GM10847 (cell line): ENCODE results near the gene PTPRK.

Source experiments
- POLR2A ChIP-seq: IDR thresholded peaks from 2 replicates; pipeline ENCODE4 v1.6.1; 2011; ENCODE audit not compliant: insufficient read length; ENCODE audit errors: extremely low read depth

Gene PTPRK

GRCh38 chr6:128290221-128290620 is 230.2 kb downstream of the PTPRK start:
- no peak for TF ChIP-seq POLR2A

- no peak for TF ChIP-seq POLR2A
Measured at GRCh38 chr6:128284128-128284527, 236.3 kb downstream of the PTPRK start.

- TF ChIP-seq POLR2A = no peak
Measured at GRCh38 chr6:128282961-128283360, 237.4 kb downstream of the PTPRK start.

- no peak for TF ChIP-seq POLR2A
Measured at GRCh38 chr6:128280960-128281359, 239.4 kb downstream of the PTPRK start.

- no peak for TF ChIP-seq POLR2A
Measured at GRCh38 chr6:128280066-128280465, 240.3 kb downstream of the PTPRK start.

- TF ChIP-seq POLR2A = no peak
Measured at GRCh38 chr6:128278836-128279235, 241.6 kb downstream of the PTPRK start.

GRCh38 chr6:128277379-128277778 is 243.0 kb downstream of the PTPRK start:
- TF ChIP-seq POLR2A = no peak

GRCh38 chr6:128276311-128276710 is 244.1 kb downstream of the PTPRK start:
- no peak for TF ChIP-seq POLR2A

GRCh38 chr6:128275681-128276080 is 244.7 kb downstream of the PTPRK start:
- TF ChIP-seq POLR2A = no peak

- no peak for TF ChIP-seq POLR2A
Measured at GRCh38 chr6:128275030-128275429, 245.4 kb downstream of the PTPRK start.

GRCh38 chr6:128271527-128271926 is 248.9 kb downstream of the PTPRK start:
- no peak for TF ChIP-seq POLR2A

- no peak for TF ChIP-seq POLR2A
Measured at GRCh38 chr6:128271011-128271410, 249.4 kb downstream of the PTPRK start.

GRCh38 chr6:128266946-128267345 is 253.5 kb downstream of the PTPRK start:
- no peak for TF ChIP-seq POLR2A

- TF ChIP-seq POLR2A = no peak
Measured at GRCh38 chr6:128265706-128266105, 254.7 kb downstream of the PTPRK start.

GRCh38 chr6:128259730-128260685 is 260.4 kb downstream of the PTPRK start:
- TF ChIP-seq POLR2A = no peak

GRCh38 chr6:128259029-128259724 is 261.2 kb downstream of the PTPRK start:
- TF ChIP-seq POLR2A = no peak
